GM19099 (cell line): ENCODE data around the gene TSBP1.

Experiments used
- POLR2A ChIP-seq: IDR thresholded peaks from 3 replicates; pipeline ENCODE4 v1.6.1; 2011; ENCODE audit warnings: low read depth; ENCODE audit not compliant: insufficient read length; ENCODE audit errors: extremely low read depth

The TSBP1 gene

GRCh38 chr6:32393665-32394420 is 22.1 kb upstream of the TSBP1 start:
- no peak for TF ChIP-seq POLR2A

GRCh38 chr6:32391505-32391904 is 19.8 kb upstream of the TSBP1 start:
- TF ChIP-seq POLR2A: no peak

DNA sequence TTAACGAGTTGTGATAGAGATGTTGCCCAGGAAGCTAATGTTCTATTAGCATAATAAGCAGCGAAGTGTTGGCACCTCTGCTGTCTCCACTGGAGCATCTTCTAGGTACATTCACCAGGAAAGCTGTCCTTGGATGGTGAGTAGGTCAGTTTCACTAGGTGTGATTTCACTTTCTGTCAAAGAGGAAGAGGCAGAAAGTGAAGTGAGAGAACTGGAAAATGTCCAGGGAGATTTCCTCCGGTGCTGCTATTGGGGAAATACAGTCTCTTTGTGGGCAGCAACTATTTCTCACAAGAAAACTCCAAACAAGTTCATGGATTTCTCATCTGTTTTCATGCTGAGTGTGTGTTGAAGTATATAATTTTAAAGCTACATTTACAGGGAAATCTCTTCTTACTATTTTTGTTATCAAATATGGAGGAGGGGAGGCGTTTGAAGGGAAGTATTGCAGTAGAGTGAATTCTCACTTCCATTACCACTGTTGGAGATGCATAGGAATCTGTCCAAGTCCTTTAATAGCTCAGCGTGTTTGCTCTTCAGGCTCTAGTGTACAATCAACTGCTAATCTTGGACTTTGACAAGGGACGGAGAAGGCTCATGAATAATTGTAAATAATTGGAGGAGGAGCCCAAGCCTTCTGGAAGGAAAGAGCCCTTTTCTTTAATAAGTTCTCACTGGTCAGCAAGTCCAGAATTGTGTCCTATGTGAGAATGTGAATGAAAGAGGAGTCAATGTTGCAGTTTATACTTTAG is 16.1 kb upstream of the TSBP1 start:
- no peak for TF ChIP-seq POLR2A

DNA sequence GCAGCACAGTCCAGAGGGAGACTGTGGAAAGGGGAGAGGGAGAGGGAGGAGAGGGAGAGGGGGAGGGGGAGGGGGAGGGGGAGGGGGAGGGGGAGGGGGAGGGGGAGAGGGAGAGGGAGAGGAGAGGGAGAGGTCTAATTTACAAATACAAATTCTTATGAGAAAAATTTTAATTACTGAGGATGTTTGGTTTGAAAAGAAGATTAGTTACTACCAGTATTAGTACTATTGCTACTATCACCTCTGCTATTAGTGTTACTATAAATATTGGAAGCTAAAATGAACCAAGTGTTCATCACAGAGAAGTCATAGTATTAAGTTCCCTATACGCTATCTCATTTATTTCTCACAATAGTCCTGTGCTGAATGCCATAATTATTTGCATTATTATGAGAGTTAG is 14.3 kb upstream of the TSBP1 start:
- TF ChIP-seq POLR2A: no peak

DNA sequence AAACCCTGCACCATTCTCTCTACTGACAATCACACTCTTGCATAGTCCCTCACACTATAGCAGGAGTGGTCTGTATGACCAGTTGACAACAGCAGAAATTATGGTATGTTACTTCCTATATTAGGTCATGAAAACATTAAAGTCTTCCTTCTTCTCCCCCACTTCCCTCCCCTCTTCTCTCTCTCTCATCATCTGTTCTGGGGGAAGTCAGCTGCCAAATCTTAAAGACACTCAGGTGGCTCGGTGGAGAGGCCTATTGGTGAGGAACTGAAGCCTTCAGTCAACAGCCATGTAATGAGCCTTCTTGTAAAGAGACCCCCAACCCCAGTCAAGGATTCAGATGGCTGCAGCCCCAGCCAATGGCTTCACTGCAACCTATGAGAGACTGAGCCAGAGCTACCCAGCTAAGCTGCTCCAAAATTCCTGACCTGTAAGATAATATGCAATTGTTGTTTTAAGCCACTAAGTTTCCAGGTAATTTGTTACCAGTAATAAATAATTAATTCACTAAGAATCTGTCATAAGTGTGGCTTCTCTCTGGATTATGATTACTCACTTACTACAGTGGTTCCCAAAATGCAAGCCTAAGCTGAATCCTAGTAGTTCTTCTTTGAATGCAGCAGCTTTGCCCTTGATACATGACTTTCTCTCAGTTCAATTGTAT is 11.2 kb upstream of the TSBP1 start:
- TF ChIP-seq POLR2A: no peak

- TF ChIP-seq POLR2A: no peak
Observed at GRCh38 chr6:32379545-32379944, 7.8 kb upstream of the TSBP1 start.

DNA sequence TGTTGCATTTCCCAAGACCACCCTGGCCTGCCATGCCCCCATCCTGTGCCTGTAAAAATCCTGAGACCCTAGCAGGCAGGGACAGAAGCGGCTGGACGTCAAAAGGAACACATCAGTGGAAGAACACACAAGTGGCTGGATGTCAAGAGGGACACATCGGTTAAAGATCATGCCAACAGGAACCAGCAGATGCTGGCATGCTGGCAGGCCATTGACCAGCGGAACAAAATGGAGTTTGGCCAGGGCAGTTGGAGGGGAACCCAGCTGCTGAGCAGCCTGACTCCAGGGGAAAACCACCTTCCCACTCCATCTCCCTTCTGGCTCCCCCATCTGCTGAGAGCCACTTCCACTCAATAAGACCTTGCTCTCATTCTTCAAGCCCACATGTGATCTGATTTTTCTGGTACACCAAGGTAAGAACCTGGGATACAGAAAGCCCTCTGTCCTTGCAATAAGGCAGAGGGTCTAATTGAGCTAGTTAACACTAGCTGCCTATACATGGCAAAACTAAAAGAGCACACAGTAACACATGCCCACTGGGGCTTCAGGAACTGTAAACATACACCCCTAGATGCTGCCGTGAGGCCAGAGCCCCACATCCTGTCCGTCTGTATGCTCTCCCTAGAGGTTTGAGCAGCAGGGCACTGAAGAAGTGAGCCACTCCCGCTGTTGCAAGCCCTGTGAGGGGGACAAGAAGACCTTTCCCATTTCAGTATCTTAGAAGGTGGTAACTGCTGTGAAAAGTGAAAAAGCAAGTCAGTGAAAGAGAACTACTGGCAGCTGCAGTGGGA is 4.2 kb upstream of the TSBP1 start:
- no peak for TF ChIP-seq POLR2A

DNA sequence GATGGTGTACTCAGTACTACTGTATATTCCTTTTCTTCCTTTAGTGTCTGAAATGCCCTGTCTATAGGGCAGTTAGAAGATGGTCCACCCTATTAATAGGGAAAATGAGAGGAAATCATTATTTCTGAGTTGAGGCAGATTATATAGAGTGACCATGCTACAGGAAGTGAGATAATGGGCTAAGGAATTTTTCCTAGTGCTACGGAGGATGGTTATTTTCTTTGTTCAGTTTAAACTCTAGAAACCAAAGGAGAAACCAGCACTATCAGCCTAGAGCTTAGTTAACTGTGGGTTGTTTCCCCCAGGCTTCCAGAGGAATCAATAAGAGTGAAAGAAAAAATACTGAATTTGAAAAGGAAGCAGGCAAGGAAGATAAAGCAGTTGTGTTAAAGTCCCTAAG is 474 bp downstream of the TSBP1 start:
- TF ChIP-seq POLR2A: no peak

GRCh38 chr6:32370505-32370904 is 1.2 kb downstream of the TSBP1 start:
- TF ChIP-seq POLR2A: no peak

GRCh38 chr6:32369660-32370059 is 2.0 kb downstream of the TSBP1 start:
- no peak for TF ChIP-seq POLR2A

GRCh38 chr6:32367644-32368043 is 4.1 kb downstream of the TSBP1 start:
- no peak for TF ChIP-seq POLR2A

- TF ChIP-seq POLR2A: no peak
Observed at GRCh38 chr6:32355018-32355417, 16.7 kb downstream of the TSBP1 start.

DNA sequence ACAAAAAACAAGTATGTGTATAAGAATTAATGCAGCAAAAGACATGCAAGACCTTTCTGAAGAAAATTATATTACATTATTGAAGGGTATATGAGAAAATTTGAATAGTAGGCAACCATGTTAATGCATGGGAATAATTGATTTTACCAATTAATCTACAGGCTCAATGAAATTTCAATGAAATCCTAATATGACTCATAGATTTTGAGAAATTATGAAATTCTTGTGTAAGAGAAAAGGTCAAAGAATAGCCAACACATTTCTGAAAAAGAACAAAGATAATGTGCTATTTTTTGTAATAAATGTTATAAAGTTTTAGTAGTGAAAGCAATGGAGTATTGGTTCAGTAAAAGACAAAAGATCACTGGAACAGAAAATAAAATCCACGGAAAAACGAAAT is 18.4 kb downstream of the TSBP1 start:
- no peak for TF ChIP-seq POLR2A

DNA sequence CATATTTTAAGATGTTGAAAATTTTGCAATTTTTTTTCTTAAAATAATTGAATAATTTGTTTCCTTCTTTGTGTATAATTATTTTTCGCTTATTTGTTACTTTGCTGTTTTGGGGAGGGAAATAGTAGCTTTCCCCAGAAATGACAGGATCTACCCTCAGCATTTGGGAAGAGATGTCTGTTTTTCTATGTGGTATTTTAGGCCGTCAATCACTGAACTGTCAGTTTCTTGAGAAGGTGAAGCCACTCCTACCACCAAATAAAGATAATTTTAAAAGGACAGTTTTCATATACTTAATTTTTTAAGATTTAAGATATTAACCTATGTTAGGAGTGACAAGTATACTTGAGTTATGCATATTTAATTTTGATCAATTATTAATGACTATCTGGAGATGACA is 31.5 kb downstream of the TSBP1 start:
- TF ChIP-seq POLR2A: no peak

- no peak for TF ChIP-seq POLR2A
Observed at GRCh38 chr6:32337186-32337805, 34.4 kb downstream of the TSBP1 start.

DNA sequence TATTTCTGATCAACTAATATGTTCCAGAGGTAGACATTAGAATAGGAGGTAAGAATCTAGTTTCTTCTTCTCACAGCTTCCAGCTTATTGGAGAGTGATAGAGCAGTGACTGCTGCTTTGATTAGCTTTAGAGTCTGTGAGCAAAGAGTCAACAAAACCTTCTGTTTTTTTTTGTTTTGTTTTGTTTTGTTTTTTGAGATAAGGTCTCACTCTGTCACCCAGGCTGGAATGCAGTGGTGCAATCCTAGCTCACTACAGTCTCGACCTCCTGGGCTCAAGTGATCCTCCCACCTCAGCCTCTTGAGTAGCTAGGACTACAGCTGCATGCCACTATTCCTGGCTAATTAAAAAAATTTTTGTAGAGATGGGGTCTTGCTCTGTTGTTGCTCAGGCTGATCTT is 39.3 kb downstream of the TSBP1 start:
- TF ChIP-seq POLR2A: no peak

DNA sequence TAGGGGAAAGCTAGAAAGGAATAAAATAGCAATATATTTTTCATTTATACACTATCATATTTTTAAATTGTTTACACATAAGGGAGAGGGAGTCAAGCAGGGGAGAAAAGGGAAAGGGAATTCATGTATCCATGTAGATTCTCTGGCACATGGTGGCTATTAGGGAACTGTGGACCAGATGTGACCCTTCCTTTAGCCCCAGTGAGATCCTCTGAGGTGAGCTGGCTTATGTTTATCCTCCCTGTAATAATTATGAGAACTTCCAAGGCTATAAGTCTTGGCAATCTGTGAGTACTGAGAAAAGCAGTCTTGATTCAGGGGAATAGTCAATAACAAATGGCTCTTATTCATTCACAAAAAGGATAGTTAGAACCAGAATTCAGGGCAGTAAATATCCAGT is 42.6 kb downstream of the TSBP1 start:
- no peak for TF ChIP-seq POLR2A
